ENCODE results near the gene SOX21.

GRCh38 chr13:94726425-94726824, 14.1 kb upstream of the SOX21 start:
- TF ChIP-seq POLR2AphosphoS5 (IDR thresholded peaks at IDR 0.05; ENCODE audit: borderline replicate concordance, low read depth, low read length) (no peak), EZH2 (IDR thresholded peaks at IDR 0.05) (no peak)
